H1 (cell line): ENCODE measurements around the gene MEF2A. TPM values are rescaled to one million over a fixed set of nuclear protein-coding genes. Genes with fewer than 3 reads are reported as not detected.

ENCODE experiments used
- BCL11A ChIP-seq, 2 experiments: IDR thresholded peaks; one replicate each; pipeline ENCODE4 v1.6.1; 2011; ENCODE audit warnings: low read depth in 2 of 2, low read length in 2 of 2, mild to moderate bottlenecking in 2 of 2
- CEBPB ChIP-seq: IDR thresholded peaks from 2 replicates; pipeline ENCODE4 v1.6.1; 2012; ENCODE audit warnings: low read depth, low read length
- CHD7 ChIP-seq: fragments of 300-600 bp; sonication (generic); IDR thresholded peaks from 2 replicates; pipeline ENCODE4 v1.7.1; 2012; ENCODE audit warnings: low read length, moderate library complexity, mild to moderate bottlenecking, inconsistent platforms; ENCODE audit not compliant: insufficient replicate concordance
- FOSL1 ChIP-seq: IDR thresholded peaks from 2 replicates; pipeline ENCODE4 v1.6.1; 2011; ENCODE audit warnings: mild to moderate bottlenecking, low read depth, low read length, moderate library complexity; ENCODE audit not compliant: insufficient read depth
- GABPA ChIP-seq: IDR thresholded peaks from 2 replicates; pipeline ENCODE4 v1.6.1; 2011; ENCODE audit warnings: mild to moderate bottlenecking, low read length, moderate library complexity, borderline replicate concordance; ENCODE audit not compliant: insufficient read depth
- JUN ChIP-seq: IDR thresholded peaks from 2 replicates; pipeline ENCODE4 v1.6.1; 2011; ENCODE audit warnings: low read depth, mild to moderate bottlenecking, improper control_type of control experiment, low read length
- MAX ChIP-seq: IDR thresholded peaks from 2 replicates; pipeline ENCODE4 v1.6.1; 2012; ENCODE audit warnings: inconsistent platforms
- NRF1 ChIP-seq: IDR thresholded peaks from 2 replicates; pipeline ENCODE4 v1.6.1; 2011; ENCODE audit warnings: mild to moderate bottlenecking, low read depth, low read length, improper control_type of control experiment
- RBBP5 ChIP-seq: IDR thresholded peaks from 2 replicates; pipeline ENCODE4 v1.7.1; 2012; ENCODE audit warnings: low read depth, mild to moderate bottlenecking, inconsistent platforms, low read length, moderate library complexity, borderline replicate concordance
- TBP ChIP-seq: IDR thresholded peaks from 2 replicates; pipeline ENCODE4 v1.6.1; 2011; ENCODE audit warnings: low read depth, low read length, improper control_type of control experiment
- polyA plus RNA-seq, 7 experiments: library from polyadenylated mRNA; depleted of rRNA in 3 of 7; stranded (reverse) in 5 of 7; unstranded in 2 of 7; fragments of >200 nt in 5 of 7; fragments of 200-250 nt in 2 of 7; gene quantifications; 1 replicate in 5 of 7; 2 replicates in 1 of 7; 4 replicates in 1 of 7; pipeline versions ENCODE4 v1.2.1 to v1.2.3, GENCODE V29; 2011 to 2013; ENCODE audit warnings: missing spikeins in 2 of 7, mixed read lengths in 2 of 7
- total RNA-seq: library from RNA; stranded (reverse); fragmentation: NEBNext Ultra II Directional; extraction: Animal tissue kit (Norgen Biotek cat#: 25700); gene quantifications from 2 replicates; pipeline ENCODE4 v1.2.1, GENCODE V29; 2021

MEF2A gene
- total and polyA plus RNA-seq, 2 of the 8 experiments (the other 6 are each of a cell fraction or from before 2014, with no cell fraction given), result 15.6 to 22.5 TPM

- no peak for TF ChIP-seq CHD7
- no peak for TF ChIP-seq JUN
- TF ChIP-seq MAX, result no peak
- no peak for TF ChIP-seq BCL11A (IDR thresholded peaks at IDR 0.05; ENCODE audit: low read depth in 2 of 2, low read length in 2 of 2)
- no peak for TF ChIP-seq CEBPB
- no peak for TF ChIP-seq NRF1
- no peak for TF ChIP-seq RBBP5
- no peak for TF ChIP-seq GABPA
- no peak for TF ChIP-seq FOSL1
- TF ChIP-seq TBP, result no peak
These were observed 170.1 kb downstream of the MEF2A start (continued) for GRCh38 chr15:99735868-99736267.
